Measurements from ENCODE around the gene VCL.

DNA sequence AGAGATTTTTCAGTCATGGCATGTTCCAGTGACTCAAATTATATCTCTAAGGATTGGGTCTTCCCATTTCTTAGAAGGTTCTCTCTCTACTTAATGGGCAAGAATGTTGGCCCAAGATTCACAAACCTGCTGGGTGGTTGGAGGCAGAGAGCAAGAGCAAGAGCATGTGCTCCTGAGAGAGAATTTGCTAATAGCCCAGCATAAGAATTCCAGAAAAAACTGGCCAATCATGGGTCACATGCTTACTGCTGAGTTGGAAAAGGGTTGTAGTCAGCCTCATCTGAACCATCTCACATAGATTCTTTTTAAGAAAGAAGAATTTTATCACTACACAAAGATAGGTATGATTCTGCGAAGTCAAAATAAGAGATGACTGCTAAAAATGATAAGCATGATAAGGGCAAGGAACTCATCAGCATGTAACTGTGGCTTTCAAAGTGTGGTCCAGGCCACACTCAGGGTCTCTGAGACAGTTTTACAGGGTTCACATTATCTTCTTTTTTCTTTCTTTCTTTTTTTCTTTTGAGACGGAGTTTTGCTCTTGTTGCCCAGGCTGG lies 8.2 kb upstream of the VCL start:
- TF ChIP-seq CTCF (IDR thresholded peaks at IDR 0.05; ENCODE audit: control extremely low read depth in 1 of 3, insufficient read depth in 1 of 3, low read depth in 1 of 3, low read length in 3 of 3) (no peak), USF2 (IDR thresholded peaks at IDR 0.05; ENCODE audit: low read length) (no peak), EZH2 (IDR thresholded peaks at IDR 0.05; ENCODE audit: low read depth, low read length, severe bottlenecking) (no peak), POLR2A (IDR thresholded peaks at IDR 0.05; ENCODE audit: control extremely low read depth in 1 of 2, low read depth in 2 of 2, low read length in 2 of 2) (no peak), TBP (IDR thresholded peaks at IDR 0.05; ENCODE audit: low read depth, low read length) (no peak), CEBPB (IDR thresholded peaks at IDR 0.05; ENCODE audit: low read depth, low read length) (no peak), EP300 (IDR thresholded peaks at IDR 0.05; ENCODE audit: borderline replicate concordance in 1 of 2, low read depth in 2 of 2, low read length in 2 of 2) (no peak), TEAD4 (IDR thresholded peaks at IDR 0.05; ENCODE audit: low read depth, low read length) (no peak), YY1 (IDR thresholded peaks at IDR 0.05; ENCODE audit: low read depth, low read length) (no peak), CREB1 (IDR thresholded peaks at IDR 0.05) (no peak), EGR1 (IDR thresholded peaks at IDR 0.05; ENCODE audit: borderline replicate concordance, low read depth, low read length) (no peak), TAF1 (IDR thresholded peaks at IDR 0.05; ENCODE audit: low read depth, low read length) (no peak)
- TF ChIP-seq, protein P1, sequence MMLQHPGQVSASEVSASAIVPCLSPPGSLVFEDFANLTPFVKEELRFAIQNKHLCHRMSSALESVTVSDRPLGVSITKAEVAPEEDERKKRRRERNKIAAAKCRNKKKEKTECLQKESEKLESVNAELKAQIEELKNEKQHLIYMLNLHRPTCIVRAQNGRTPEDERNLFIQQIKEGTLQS (IDR thresholded peaks at IDR 0.05; ENCODE audit: insufficient read depth, low read depth, low read length), result no peak

Measured in H1 (cell line).